ENCODE measurements around the gene DTX4. TPM values are rescaled to one million over a fixed set of nuclear protein-coding genes. Genes with fewer than 3 reads are reported as not detected.
"Not testable (repeated sequence)": the region's sequence is repeated elsewhere in the genome, so short reads cannot be mapped to it uniquely, and the experiment has no call there.

The DTX4 gene
- total RNA-seq, result 10 to 100 TPM; 58.4 to 62.4 TPM
- long read RNA-seq, full-length matches to known transcripts, result 4 of 78 reads
- long read RNA-seq, partial matches to known transcripts, result 74 of 78 reads
- long read RNA-seq, other reads (novel, unspliced or antisense), result 0 of 78 reads

DNA sequence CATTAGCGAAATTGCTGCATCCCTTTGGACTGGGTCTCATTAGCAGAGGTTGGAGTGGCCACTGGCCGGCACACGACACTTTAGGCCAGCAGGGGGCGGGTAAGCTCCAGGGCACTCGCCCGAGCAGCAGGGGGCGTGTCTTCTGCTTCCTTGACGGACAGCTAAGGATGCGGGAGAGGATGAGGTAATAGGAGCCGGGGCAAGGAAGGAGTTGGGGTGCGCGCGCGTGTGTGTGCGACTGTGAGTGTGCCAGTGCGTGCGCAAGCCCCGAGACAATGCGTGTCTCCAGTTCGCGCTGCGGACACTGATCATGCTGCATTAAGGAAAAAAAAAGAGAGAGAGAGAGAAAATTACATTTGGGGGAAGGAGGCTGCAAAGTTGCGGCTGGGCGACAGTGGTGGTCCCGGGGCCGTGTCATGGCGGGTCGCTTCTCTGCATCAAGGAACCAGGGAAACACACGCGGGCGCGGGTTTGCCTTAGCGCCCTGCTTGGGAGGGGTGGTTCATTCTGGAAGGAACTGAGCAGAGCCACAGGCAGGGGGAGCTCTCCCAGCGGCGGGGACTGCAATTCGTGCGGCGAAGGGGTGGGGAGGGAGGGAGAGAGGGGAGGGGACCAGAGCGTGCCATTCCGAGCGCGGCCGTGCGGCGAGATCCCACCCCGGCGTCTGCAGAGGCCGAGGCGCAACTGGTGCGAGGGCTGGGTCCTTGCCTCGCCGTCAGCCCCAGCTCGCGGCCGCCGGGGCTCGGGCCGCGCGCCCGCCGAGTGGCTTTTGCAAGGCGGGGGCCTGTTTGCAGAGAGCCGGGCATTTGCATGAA, at the start of gene DTX4:
Gene DTX4 (plus strand): TSS at position 625 of the 815 bp plus-strand sequence. CDS start 464 bp downstream, outside the sequence.
- ATAC-seq (peak; percentile 63), DNase-seq (peak; percentile 92 to 99)
- intact Hi-C loops (cut with DNase I, micrococcal nuclease), result loop anchor here in 1 of 2 donors (5.0 to 10.0 kb wide), 2 partner anchors 36 to 113 kb away; no protein-coding TSS in a partner anchor

DNA sequence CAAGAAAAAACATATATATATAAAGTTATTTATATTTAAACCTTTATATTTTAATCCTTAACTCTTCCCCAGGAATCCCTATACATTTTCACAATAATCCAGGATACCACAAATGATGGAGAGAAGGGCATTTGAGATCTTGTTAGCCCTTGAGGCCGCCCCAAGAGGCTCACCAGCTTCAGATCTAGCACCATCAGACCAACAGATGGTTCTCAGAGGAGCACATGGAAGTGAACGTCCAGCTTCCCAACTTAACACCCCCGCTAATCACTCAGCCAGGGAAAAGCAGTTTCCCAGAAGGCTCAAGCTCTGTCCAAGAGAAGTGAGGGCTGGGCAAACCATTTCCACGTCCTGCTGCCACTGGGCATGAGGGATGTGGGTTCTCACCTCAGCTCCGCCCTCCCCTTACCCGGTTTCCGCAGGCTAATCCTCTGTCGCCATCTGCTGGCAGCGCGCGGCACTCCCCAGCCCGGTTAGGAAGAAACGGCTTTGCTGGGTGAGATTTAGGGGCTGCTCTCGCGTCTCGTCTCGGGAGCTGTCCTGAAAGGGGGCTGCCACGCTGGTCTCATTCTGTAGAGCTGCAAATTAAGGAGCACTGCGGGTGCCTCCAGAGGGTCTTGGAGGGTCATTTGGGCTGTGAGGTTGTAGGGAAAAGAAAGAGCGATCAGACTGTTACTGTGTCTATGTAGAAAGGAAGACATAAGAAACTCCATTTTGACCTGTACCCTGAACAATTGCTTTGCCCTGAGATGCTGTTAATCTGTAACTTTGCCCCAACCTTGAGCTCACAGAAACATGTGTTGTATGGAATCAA, 36.1 kb upstream of the DTX4 start:
- ATAC-seq (peak; percentile 99), DNase-seq (peak; percentile 66 to 89)
- intact Hi-C loops (cut with DNase I, micrococcal nuclease), result no loop called here

DNA sequence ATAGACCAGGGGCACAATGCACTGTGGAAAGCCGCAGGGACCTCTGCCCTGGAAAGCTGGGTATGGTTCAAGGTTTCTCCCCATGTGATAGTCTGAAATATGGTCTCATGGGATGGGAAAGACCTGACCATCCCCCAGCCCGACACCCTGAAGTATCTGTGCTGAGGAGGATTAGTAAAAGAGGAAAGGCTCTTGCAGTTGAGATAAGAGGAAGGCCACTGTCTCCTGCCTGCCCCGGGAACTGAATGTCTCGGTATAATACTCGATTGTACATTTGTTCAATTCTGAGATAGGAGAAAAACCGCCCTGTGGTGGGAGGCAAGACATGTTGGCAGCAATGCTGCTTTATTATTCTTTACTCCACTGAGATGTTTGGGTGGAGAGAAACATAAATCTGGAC, 35.4 kb upstream of the DTX4 start:
- ATAC-seq; intact Hi-C loops (cut with DNase I, micrococcal nuclease); DNase-seq: not testable (repeated sequence)

DNA sequence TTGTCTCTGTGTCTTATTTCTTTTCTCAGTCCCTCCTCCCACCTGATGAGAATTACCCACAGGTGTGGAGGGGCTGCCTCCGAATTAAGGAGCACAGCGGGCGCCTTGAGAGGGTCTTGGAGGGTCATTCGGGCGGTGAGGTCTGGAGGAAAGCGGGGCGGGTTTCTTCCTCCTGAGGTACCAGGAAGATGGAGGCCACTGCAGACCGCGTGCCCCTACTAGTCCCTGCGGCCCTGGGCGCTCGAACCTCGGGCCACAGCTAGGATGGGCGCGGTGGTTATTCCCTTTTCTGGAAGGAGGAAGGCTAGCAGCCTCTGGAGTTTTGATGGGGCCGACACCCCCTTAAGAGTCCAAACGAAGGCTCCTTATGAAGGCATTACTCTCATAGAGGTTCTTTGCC, 34.7 kb upstream of the DTX4 start:
- intact Hi-C loops (cut with DNase I, micrococcal nuclease), result no loop called here
- DNase-seq, result no peak
- ATAC-seq, result no peak

DNA sequence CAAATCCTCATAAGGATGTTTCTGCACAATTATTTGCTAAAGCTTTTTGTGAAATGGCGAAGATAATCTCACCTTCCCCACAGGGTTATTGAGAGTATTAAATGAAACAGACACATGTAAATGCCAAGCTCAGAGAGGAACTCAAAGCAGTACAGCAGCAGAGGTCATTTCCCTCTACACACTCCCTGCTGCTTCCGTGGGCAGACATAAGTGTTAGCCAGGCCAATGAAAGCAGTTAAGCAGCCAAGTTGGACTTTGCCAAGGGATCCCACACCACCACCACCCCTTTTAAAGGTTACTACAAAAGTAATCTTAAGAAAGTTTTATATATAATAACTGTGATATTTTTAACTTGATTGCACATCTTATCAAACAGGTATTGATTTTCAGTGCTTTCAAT, 33.3 kb upstream of the DTX4 start:
- intact Hi-C loops (cut with DNase I, micrococcal nuclease), result no loop called here
- DNase-seq (no peak), ATAC-seq (no peak)

DNA sequence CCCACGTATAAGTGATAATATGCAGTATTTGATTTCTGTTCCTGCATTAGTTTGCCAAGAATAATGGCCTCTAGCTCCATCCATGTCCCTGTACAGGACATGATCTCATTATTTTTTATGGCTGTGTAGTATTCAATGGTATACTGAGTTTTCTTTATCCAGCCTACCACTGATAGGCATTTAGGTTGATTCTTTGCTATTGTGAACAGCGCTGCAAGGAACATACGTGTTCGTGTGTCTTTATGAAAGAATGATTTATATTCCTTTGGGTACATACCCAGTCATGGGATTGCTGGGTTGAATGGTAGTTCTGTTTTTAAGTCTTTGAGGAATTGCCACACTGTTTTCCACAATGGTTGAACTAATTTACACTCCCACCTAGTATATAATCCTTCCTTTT, 30.7 kb upstream of the DTX4 start:
- DNase-seq (no peak), ATAC-seq (no peak)
- intact Hi-C loops (cut with DNase I, micrococcal nuclease), result no loop called here

DNA sequence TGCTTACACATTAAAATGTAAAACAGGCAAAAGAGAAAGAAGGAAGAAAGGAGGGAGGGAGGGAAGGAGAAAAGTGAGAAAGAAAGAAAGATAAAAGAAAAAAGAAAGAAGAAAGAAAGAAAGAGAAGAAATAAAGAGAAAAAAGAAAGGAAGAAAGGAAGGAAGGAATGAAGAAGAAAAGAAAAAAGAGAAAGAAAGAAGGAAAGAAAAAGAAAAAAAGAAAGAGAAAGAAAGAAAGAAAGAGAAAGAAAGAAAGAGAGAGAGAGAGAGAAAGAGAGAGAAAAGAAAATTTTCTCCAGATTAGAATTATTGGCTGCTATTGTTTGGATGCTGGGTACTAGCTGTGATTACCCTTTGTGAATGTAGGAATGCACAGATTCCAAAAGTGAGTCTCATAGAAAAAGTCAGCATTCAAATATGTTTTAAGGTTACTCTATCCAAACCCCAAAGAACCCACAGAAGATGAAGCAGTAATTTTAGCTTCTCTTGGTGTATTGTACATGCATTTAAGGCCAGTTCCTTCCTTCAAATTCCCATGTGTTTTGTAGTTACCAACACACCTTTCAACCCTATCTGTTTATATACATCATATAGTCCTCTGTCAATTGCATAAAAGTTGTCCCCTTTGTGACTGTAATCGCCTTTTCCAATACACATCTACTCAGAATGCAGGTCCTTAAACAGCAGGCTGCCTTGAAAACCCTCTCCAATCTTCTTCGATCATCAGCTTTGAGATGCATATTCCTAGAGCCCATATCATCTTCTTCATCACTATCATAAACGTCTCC, 30.1 kb upstream of the DTX4 start:
- intact Hi-C loops (cut with DNase I, micrococcal nuclease), result no loop called here
- no peak for DNase-seq
- no peak for ATAC-seq

DNA sequence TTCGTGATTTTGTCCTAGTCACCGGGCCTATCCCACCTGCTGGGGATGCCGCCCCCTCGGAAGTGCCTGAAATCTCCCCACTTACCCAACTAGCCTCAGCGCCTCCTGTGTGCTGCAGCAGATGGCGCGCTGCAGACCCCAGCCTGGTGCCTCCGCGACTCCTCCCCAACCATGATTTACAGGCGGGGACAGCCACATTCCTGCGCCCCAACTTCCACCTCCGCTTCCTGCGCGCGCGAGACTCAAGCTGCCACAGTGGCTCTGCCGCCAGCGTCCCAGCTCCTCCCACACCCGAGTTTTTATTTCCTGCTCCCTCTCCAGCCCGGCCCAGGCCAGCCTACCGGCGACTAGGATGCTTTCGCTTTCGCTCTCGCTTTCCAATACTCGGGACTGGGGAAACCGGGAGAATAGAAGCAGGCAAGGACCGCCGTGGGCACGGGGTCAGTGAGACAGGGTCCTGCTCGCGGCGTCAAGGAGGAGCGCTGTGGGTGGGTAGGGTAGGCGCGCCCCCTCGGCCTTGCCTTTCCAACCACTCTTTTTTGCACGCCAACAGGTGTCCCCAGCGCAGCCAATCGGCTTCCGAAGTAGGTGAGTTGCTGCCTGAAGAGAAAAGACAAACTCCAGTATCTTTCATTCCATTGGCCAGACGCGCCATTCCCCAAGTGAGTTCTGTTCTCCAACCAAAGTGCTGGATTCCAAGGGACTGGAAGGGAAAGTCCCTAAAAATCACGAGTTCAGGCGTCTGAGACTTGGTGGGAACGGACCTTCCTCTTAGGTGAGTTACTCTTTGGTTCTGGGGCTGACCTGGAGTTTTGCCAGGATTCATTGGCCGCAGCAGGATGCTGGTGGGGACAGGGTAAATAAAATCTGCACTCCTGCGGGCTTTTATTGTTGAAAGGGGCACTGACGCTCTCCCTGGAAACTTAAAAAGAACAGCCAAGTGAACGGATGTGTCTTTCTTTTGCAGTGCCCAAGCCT, 29.1 kb upstream of the DTX4 start, which contains the start of gene FAM111A:
Gene FAM111A (plus strand): TSS at position 327 of the 978 bp plus-strand sequence. CDS start 6,017 bp downstream, outside the sequence.
- intact Hi-C loops (cut with DNase I, micrococcal nuclease), result no loop called here
- ATAC-seq (peak; percentile 88), DNase-seq (peak; percentile 91 to 93)

DNA sequence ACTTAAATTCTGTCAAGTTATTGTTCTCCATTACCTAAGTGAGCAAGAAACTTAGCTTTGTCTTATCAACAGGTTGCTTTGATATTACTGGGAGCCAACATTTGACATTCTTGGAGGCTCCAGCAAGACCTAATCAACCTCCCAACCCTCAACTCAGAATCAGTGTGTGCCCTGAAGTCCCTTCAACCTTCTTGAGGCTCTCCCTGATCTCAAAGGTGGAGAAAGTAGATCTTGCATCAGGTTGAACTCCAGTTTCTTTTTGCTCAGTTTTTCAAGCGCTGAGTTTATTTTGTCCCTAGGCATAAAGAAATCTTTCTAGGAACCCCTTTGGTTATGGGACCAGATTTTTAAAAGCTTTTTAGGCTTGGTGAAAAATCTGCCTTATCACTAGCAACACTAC, 27.8 kb upstream of the DTX4 start:
- intact Hi-C loops (cut with DNase I, micrococcal nuclease), result no loop called here
- DNase-seq (no peak), ATAC-seq (no peak)

DNA sequence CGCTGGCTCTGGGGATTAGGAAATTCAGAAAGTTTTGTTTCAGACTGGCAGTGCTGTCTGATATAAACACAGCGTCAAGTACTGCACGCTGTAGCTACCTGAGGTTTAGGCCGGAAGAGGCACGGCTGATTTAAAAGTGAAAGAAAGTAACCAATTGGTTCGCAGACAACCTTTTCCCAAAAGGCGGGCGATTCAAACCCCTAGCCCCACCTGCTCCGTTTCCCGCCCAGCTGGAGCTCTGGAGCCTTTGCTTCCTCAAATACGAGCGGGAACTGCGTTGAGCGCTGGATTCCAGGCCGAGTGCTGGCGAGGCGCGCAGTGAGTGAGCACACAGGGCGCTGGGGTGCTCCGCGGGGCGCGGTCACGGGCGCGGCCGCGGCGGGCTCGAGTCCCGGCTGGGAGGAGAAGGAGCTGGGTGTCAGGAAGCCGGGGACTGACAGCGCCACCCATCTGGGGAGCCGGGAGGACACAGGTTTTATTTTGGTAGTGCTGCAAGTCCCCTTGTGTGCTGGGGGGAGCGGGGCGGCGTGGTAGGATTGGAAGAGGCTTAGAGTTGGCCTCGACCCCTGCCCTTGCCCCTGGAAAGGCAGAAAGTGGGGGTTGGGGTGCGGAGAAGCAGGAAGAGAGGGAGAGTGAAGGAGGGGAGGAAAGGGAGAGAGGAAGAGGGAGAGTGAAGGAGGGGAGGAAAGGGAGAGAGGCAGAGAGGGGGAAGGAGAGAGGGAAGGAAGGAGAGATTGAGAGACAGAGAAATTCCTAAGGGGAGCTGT, 27.2 kb upstream of the DTX4 start:
- intact Hi-C loops (cut with DNase I, micrococcal nuclease), result no loop called here
- DNase-seq (peak; percentile 83 to 88), ATAC-seq (peak; percentile 69)

DNA sequence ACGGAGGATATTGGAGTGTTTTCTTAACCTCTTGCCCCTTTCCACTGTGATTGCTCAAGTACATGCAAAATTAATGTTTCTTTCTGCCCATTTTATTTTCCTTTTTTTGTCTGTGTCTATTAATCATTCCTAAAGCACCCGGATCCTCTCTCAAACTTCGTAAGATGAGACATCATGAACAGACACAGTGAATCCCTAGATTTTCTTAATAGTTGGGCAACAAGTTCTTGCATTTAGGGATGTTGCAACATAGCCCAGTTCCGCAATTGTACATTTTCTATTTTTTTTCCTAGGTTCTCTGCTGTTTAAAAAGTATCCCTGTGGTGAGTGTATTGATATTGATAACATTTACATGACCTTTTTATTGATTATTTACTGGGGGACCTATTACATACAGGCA, 26.4 kb upstream of the DTX4 start:
- intact Hi-C loops (cut with DNase I, micrococcal nuclease), result no loop called here
- DNase-seq (no peak), ATAC-seq (no peak)

DNA sequence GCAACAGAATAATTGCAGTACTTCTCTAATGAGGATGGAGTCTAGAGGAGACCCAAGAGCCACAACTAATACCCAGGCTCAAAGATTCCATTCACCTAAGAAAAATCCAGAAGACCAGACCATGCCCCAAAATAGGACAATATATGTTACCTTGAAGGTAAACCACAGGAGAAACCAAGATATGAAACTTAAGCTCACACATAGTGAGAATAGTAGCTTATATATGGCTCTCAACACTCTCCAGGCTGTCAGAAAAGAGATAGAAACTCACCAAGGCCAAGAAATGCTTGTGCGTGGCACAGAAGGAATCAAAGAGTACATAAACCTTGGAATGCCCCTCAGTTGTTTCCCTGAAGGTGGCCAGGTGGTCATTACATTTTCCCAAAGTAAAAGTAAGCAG, 20.2 kb upstream of the DTX4 start:
- DNase-seq, result no peak
- ATAC-seq, result no peak
- intact Hi-C loops (cut with DNase I, micrococcal nuclease), result no loop called here

DNA sequence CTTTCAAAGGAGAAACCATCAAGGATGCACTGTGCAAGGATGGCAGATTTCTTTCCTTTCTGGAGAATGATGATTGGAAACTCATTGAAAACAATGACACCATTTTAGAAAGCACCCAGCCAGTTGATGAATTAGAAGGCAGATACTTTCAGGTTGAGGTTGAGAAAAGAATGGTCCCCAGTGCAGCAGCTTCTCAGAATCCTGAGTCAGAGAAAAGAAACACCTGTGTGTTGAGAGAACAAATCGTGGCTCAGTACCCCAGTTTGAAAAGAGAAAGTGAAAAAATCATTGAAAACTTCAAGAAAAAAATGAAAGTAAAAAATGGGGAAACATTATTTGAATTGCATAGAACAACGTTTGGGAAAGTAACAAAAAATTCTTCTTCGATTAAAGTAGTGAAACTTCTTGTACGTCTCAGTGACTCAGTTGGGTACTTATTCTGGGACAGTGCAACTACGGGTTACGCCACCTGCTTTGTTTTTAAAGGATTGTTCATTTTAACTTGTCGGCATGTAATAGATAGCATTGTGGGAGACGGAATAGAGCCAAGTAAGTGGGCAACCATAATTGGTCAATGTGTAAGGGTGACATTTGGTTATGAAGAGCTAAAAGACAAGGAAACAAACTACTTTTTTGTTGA, 19.5 kb upstream of the DTX4 start:
- ATAC-seq, result no peak
- no peak for DNase-seq
- intact Hi-C loops (cut with DNase I, micrococcal nuclease), result no loop called here

DNA sequence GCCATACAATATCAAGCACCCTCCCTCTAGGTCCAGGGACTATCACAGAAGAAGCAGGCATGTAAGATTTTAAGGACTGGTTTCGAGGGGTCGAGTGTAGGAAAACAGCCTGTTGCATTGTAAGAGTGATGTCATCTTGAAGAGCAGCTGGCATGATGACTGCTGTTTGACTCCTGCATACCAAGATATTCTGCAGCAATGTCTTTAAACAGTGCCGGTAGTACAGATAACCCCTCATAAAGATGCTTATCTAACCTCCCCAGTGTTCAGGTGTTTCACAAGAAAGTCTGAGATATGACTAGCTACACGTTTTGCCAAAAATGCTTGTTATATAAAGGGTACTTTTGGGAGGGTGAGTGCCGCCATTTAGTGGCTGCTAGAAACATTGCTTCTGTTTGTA, 17.3 kb upstream of the DTX4 start:
- intact Hi-C loops (cut with DNase I, micrococcal nuclease), result no loop called here
- no peak for DNase-seq
- peak; percentile 70 for ATAC-seq

DNA sequence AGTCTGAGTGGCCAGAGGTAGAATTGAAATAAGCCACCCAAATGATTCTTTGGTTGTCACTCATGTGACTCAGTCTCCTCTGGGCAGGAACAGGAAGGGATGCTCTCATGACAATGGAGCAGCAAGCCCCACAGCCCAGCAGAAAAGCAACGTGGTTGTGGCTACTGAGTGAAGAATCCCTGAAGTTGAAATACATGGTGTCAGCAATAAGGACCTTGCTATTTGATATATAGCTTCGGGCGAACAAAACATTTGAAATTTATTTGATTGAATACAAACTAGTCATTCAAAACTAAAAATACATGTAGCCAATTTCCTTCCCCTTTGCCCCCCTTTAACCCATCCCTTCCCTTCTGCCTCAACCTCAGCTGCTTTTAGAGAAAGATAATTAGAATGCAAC, 14.5 kb upstream of the DTX4 start:
- ATAC-seq, result no peak
- no peak for DNase-seq
- intact Hi-C loops (cut with DNase I, micrococcal nuclease), result no loop called here

DNA sequence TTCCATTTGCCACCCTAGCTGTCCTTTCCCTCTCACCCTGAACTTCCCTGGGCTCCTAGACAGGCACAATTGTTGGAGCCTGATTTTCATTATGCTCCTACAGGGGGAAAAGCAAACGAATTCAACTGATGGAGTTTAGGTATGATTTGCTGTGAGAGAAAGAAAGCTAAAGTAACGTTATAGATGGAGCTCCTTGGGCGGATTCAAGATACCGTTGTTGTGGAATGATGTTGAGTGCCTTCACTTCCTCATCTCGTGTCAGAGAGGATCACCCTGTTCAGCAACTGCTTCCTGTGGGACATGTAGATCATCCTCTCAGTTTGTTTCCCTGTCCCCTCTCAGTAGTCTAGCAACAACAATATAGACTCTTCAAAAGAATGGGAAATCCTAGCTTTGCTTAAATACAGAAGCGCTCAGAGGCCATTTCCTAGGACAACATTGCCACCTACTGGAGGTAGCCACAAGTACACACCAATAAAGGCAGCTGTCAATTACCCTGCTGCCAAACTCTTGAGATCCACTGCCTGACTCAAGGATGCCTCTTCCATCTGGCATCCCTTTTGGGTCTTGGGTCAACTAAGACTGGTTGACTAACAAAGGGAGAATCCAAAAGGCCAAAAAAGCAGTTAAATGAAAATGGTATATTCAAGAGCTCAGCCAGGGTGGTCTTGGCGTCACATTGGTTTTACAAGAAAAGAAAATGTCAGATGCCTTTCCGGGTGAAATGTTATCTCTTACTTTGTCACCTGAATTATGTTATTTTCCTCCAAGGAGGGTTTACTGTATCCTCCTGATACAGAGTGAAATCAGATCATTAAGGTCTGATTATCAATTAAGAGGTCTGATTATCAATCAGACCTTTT, 13.5 kb upstream of the DTX4 start:
- peak; percentile 37 to 61 for DNase-seq
- intact Hi-C loops (cut with DNase I, micrococcal nuclease), result no loop called here
- peak; percentile 94 for ATAC-seq

All from left colon (tissue), 2 donors.